Gastroesophageal sphincter (tissue), 3 donors: ENCODE results near the gene YIPF5.

ENCODE experiments used
- POLR2A ChIP-seq, 2 donors: fragments of 450-650 bp; IDR thresholded peaks; one replicate each; pipeline ENCODE4 v1.6.1; 2017; ENCODE audit warnings: antibody characterized with exemption in 2 of 2, mild to moderate bottlenecking in 2 of 2, moderate library complexity in 1 of 2
- TF ChIP-seq, protein P1 (sequence below), 4 experiments: fragments of 200-600 bp in 2 of 4; fragments of 450-650 bp in 2 of 4; sonication (generic) in 1 of 4; IDR thresholded peaks; one replicate each; pipeline ENCODE4 v1.5.1; 2017 to 2019; ENCODE audit warnings: antibody characterized with exemption in 4 of 4, mild to moderate bottlenecking in 2 of 4, moderate library complexity in 2 of 4

DNA sequence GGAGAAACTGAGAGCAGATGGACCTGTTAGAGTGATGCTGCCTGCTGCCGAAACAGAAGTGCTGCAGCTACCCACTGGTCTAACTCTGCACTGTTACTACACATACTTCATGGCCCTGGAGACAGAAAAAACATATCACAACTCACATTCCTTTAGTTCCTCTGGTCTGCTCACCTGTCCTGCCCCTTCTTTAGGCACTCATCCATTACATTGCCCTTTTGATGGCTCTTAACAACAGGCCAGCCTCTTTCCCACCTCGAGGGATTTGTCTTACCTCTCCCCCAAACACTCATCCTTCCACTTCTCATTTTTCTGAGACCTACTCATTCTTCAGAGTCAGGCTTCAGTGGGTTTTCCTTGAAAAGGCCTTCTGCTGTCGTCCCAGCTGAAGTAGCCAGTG, 49.4 kb upstream of the YIPF5 start:
- TF ChIP-seq, protein P1, sequence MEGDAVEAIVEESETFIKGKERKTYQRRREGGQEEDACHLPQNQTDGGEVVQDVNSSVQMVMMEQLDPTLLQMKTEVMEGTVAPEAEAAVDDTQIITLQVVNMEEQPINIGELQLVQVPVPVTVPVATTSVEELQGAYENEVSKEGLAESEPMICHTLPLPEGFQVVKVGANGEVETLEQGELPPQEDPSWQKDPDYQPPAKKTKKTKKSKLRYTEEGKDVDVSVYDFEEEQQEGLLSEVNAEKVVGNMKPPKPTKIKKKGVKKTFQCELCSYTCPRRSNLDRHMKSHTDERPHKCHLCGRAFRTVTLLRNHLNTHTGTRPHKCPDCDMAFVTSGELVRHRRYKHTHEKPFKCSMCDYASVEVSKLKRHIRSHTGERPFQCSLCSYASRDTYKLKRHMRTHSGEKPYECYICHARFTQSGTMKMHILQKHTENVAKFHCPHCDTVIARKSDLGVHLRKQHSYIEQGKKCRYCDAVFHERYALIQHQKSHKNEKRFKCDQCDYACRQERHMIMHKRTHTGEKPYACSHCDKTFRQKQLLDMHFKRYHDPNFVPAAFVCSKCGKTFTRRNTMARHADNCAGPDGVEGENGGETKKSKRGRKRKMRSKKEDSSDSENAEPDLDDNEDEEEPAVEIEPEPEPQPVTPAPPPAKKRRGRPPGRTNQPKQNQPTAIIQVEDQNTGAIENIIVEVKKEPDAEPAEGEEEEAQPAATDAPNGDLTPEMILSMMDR (IDR thresholded peaks at IDR 0.05), result no peak
- no peak for TF ChIP-seq POLR2A (IDR thresholded peaks at IDR 0.05)
